IPS-11a (cell line): ENCODE results near the gene E4F1.
"Not testable (repeated sequence)": the region's sequence is repeated elsewhere in the genome, so short reads cannot be mapped to it uniquely, and the experiment has no call there.

ENCODE experiments used
- H3K4me3 ChIP-seq: one replicate; pipeline ENCODE4 v1.5.1; 2013; ENCODE audit warnings: low read depth, low read length, control low read depth

The E4F1 gene

DNA sequence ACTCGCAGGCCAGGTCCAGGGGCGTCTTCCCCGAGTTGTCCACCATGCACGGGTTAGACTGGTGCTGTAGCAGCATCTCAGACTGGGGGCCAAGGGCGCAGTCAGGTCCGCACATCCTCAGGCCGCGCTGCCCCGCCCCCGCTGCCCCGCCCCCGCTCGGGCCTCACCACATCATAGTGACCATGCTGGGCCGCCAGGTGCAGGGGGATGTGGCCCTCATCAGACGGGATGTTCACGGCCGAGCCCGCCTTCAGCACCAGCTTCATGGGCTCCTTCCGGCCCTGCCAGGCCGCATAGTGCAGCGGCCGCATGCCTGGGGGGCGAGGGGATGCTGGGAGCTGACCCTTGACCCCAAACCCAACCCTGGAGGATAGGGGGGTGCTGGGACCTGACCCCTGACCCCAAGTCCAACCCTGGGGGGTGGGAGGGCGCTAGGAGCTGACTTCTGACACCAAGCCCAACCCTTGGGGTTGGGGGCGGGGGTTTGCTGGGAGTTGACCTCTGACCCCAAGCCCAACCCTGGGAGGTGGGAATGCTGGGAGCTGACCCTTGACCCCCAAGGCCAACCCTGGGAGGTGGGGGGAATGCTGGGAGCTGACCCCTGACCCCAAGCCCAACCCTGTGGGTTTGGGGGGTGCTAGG lies 34.0 kb upstream of the E4F1 start:
- H3K4me3 ChIP-seq = no peak overlapping the region

DNA sequence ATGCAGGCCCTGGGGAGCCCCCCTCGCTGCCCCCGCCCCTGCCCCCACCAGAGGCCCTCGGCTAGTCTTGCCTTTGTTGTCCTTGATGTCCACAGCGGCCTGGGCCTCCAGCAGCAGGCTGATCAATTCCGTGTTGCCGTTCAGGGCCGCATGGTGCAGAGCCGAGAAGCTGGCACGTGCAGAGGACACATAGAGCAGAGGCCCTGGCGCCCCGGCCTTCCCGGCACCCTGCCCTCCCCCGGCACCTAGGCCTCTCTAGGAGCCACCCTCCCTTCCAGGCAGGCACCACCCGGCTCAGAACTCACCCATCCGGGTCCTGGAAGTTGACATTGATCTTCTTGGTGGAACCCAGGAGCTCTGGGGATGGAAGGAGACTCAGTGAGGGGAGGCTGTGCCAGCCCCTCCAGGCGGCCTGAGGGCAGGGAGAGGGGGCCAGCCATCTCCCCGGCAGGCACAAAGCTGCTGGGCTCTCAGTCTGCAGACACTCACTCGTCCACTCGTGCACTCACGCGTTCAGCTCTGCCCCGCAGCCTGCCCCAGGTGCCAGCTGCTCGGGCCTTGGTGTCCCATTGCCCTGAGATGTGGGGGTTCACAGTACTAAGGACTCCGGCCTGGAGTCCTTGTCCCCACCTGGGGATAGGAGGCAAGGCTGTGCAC lies 33.3 kb upstream of the E4F1 start:
- H3K4me3 ChIP-seq = no peak overlapping the region

- H3K4me3 ChIP-seq = no peak overlapping the region
Measured at GRCh38 chr16:2190659-2191445, 32.5 kb upstream of the E4F1 start.

DNA sequence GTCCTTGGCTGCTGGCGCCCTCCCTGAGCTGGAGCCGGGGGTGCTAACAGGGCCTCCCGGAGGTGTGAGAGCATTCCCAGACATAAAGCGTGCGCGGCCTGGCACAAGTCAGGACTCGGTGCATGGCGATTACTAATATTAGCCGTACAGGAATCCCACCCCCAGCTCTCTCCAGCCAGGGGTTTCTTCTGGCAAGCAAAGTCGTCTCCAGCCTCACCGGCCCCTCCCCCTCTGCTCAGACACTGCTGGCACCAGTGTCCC lies 32.0 kb upstream of the E4F1 start:
- no peak overlapping the region for H3K4me3 ChIP-seq

- H3K4me3 ChIP-seq = no peak overlapping the region
Measured at GRCh38 chr16:2194166-2194834, 29.1 kb upstream of the E4F1 start.

GRCh38 chr16:2194852-2195321 lies 28.5 kb upstream of the E4F1 start:
- H3K4me3 ChIP-seq = no peak overlapping the region

GRCh38 chr16:2195322-2196161 lies 27.8 kb upstream of the E4F1 start:
- H3K4me3 ChIP-seq = peak overlapping the region; percentile 30

- peak within 1 kb of the TSS; percentile 37 for H3K4me3 ChIP-seq
Measured at GRCh38 chr16:2196162-2196980, 27.0 kb upstream of the E4F1 start, which contains the start of gene CASKIN1. TSS of gene CASKIN1 (minus strand) at chr16:2196605. CDS start at chr16:2196432, 173 bp downstream.

DNA sequence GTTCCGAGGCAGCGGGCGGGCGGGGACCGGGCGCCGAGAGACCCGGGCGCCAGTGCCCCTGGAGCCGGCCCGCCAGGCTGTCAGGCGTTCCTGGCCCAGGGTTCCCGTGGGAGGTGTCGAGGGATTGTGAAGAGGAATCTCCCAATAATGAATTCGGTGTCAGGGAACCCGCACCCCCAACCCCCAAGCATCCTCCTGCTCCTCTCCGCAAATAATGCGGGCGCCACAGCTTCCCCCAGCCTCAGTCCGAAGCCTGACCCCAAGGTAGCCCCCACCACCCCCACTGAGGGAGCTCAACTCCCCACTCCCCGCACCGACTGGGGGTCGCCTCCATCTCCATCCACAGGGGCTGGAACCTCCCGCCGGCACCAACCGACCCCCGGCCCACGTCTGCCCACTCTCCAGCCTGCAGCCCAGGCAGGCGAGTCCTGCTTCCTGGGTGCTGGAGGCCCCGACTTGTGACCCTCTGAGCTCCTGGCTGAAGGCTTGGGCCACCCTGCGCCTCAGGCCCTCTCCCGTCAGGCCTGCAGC lies 26.3 kb upstream of the E4F1 start:
- H3K4me3 ChIP-seq = peak overlapping the region; percentile 37

DNA sequence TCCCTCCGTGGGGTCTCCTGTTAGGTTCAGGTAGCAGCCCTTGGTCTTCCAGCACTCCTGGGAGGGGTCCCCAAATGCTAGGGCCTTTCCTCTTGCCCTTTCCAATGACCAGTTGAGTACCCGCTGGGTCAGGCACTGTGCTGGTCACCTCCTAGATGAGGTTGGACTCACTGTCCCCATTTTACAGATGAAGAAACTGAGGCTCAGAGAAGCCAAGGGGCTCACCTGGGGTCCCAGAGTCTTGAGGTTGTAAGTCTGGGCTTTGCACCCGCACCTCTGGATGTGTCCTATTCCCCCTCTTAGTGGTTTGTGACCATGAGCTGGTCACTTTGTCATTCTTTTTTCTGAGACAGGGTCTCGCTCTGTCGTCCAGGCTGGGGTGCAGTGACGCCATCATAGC lies 25.6 kb upstream of the E4F1 start:
- H3K4me3 ChIP-seq = no peak overlapping the region

- no peak overlapping the region for H3K4me3 ChIP-seq
Measured at GRCh38 chr16:2198283-2198682, 25.1 kb upstream of the E4F1 start.

- no peak overlapping the region for H3K4me3 ChIP-seq
Measured at GRCh38 chr16:2199095-2199494, 24.3 kb upstream of the E4F1 start.

DNA sequence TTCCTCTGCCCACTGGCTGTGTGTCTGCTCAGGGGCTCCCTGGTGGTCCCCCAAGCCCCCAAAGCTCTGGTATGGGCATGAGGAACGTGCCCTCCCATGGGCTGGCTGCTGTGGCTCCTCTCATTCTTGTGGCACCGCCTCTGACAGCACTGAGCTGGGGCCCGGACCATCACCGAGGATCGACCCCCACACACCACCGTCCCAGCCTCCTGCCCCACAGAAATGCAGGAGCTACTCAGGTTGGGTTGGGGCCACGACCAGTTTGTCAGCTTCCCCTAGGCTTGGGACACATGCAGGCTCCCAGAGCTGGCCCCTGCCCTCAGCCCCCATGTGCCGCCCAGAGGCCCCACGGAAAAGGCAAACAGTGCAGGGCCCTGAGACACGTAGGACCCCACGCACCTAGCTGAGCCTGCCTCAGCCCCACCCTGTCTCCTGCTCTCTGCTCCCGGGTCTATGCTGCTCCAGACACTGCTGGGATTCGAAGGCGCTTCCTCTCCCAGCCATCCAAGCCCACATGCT lies 23.7 kb upstream of the E4F1 start:
- no peak overlapping the region for H3K4me3 ChIP-seq

DNA sequence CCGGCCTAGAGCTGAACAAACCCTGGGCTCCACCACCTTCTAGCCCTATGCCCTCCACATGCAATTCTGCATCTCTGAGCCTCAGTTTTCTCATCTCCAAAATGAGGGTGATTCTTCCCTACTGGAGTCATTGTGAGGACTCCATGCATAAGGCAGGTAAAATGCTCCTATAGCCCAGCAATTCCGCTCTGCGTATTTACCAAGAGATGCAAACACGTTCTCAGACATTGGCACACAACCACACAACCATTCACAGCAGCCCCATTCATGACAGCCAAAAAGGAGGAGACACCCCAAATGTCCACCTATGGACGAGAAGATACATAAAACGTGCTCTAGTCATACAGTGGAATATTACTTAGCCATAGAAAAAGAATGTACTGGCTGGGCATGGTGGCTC lies 23.1 kb upstream of the E4F1 start:
- no peak overlapping the region for H3K4me3 ChIP-seq

DNA sequence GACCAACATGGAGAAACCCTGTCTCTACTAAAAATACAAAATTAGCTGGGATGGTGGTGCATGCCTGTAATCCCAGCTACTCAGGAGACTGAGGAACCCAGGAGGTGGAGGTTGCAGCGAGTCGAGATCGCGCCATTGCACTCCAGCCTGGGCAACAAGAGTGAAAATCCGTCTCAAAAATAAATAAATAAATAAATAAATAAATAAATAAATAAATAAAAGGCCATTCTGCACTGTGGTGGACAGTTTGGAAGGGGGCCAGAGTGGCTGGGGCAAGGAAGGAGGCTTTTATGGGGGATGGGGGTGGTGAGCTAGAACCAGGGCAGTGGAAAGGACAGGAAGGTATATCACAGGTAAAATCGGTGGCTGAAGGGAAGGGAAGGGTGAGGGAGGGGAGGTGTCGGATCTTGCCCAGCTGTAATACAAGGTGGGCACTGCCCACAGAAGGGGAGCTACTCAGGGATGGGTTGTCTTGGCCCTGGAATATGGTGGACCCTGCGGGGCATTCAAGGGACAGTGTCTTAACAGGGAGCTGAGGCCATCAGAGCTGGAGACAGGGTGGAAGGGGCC lies 20.2 kb upstream of the E4F1 start:
- not testable (repeated sequence) for H3K4me3 ChIP-seq

GRCh38 chr16:2204416-2205103 lies 18.8 kb upstream of the E4F1 start:
- H3K4me3 ChIP-seq = peak overlapping the region; percentile 89

DNA sequence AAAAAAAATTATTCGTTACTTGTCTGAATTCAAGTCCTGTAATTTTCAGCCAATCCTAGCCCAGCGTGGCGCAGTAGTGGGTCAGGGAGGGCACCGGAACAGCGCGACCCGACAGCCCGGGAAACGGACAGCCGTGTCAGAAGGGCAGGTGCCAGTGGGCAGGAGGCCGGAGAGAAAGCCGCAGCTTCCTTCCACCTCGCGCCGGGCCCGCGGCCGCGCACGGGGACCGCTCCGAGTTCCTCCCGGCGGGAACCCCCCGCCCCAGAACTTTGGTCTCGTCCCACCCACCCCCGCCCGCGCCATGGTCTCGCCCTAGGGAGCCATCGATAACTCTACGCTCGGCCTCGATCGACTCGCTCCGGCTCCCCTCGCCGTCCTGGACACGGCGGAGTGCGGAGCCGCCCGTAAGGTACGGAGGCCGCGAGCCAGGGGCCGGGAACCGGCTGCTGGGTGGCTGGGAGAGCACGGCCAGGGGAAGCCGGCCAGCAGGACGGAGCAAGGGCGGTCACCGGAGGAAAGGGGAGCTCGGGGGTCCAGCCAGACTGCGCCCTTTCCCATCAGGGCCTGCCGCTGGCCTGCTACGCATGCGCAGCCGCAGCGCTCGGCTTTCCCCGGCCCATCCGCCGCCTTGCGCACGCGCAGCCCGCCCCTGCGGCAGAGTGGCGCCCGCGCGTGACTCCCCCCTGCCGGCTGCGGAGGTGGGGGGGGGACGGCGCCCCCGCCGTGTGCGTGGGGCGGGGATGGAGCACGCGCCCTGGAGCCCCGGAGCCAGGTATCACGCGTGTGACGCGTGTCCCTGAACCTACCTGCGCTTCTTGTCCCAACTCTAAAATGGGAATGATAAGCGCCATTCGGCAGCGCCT lies 18.1 kb upstream of the E4F1 start, which contains the start of gene MLST8:
TSS of gene MLST8 (plus strand) at position 351 of the 863 bp plus-strand sequence. CDS start 632 bp downstream, outside the sequence.
- peak within 1 kb of the TSS; percentile 89 for H3K4me3 ChIP-seq
